ENCODE results near the gene FAM3B.
"Not testable (repeated sequence)": the region's sequence is repeated elsewhere in the genome, so short reads cannot be mapped to it uniquely, and the experiment has no call there.

The FAM3B gene

GRCh38 chr21:41316200-41317062 lies at the start of gene FAM3B:
Gene FAM3B, plus strand, starts transcription at chr21:41316801. Its CDS starts 79 bp downstream, at chr21:41316880.
- DNase-seq = peak; percentile 30

GRCh38 chr21:41267346-41267745 lies 49.3 kb upstream of the FAM3B start:
- DNase-seq = no peak

- no peak for DNase-seq
Measured at GRCh38 chr21:41269535-41269934, 47.1 kb upstream of the FAM3B start.

- DNase-seq = no peak
Measured at GRCh38 chr21:41277196-41277595, 39.4 kb upstream of the FAM3B start.

- DNase-seq = no peak
Measured at GRCh38 chr21:41277846-41278245, 38.8 kb upstream of the FAM3B start.

GRCh38 chr21:41280115-41280919 lies 36.3 kb upstream of the FAM3B start:
- DNase-seq = no peak

- no peak for DNase-seq
Measured at GRCh38 chr21:41282412-41282811, 34.2 kb upstream of the FAM3B start.

GRCh38 chr21:41283211-41283818 lies 33.3 kb upstream of the FAM3B start:
- peak; percentile 80 for DNase-seq

- no peak for DNase-seq
Measured at GRCh38 chr21:41289431-41289830, 27.2 kb upstream of the FAM3B start.

GRCh38 chr21:41290106-41290799 lies 26.3 kb upstream of the FAM3B start:
- DNase-seq = no peak

- DNase-seq = no peak
Measured at GRCh38 chr21:41294548-41295231, 21.9 kb upstream of the FAM3B start.

- DNase-seq = no peak
Measured at GRCh38 chr21:41295721-41296254, 20.8 kb upstream of the FAM3B start.

- DNase-seq = no peak
Measured at GRCh38 chr21:41302976-41303375, 13.6 kb upstream of the FAM3B start.

GRCh38 chr21:41304068-41304720 lies 12.4 kb upstream of the FAM3B start:
- DNase-seq = no peak

- no peak for DNase-seq
Measured at GRCh38 chr21:41307219-41307618, 9.4 kb upstream of the FAM3B start.

GRCh38 chr21:41313285-41314164 lies 3.1 kb upstream of the FAM3B start:
- DNase-seq = not testable (repeated sequence)

GRCh38 chr21:41315726-41316125 lies 875 bp upstream of the FAM3B start:
- DNase-seq = no peak

GRCh38 chr21:41317063-41317392 lies 427 bp downstream of the FAM3B start:
- DNase-seq = no peak

- DNase-seq = no peak
Measured at GRCh38 chr21:41317458-41317857, 857 bp downstream of the FAM3B start.

- DNase-seq = no peak
Measured at GRCh38 chr21:41318218-41318617, 1.6 kb downstream of the FAM3B start.

- DNase-seq = no peak
Measured at GRCh38 chr21:41319273-41319672, 2.7 kb downstream of the FAM3B start.
